ENCODE results near the gene TICAM1.

GRCh38 chr19:4861147-4861546, 29.6 kb upstream of the TICAM1 start:
- TF ChIP-seq EZH2 (IDR thresholded peaks at IDR 0.05; ENCODE audit: low read depth): no peak
- no peak for TF ChIP-seq CTCF (conservative IDR thresholded peaks at IDR 0.05)

Measured in PC-9 (cell line).